ENCODE results near the gene RAD23A.
A peak's percentile ranks its signal among the peaks of the same experiment; 100 is the strongest.

Gene RAD23A

GRCh38 chr19:12956446-12957388 lies 11.1 kb downstream of the RAD23A start, which contains the start of gene GADD45GIP1 (continued):
- TF ChIP-seq KLF7 (tag by site-specific recombination; IDR thresholded peaks at IDR 0.05; ENCODE audit: borderline replicate concordance) (no peak), ZNF792 (tag by site-specific recombination; IDR thresholded peaks at IDR 0.05) (no peak), ZNF513 (tag by site-specific recombination; IDR thresholded peaks at IDR 0.05) (no peak), ZNF530 (tag by site-specific recombination; IDR thresholded peaks at IDR 0.05; ENCODE audit: low read depth) (no peak), HOXD13 (CRISPR knock-in tag; IDR thresholded peaks at IDR 0.05; ENCODE audit: borderline replicate concordance) (peak; percentile 24; the same call in 1 of the 2 replicates), ZNF776 (tag by site-specific recombination; IDR thresholded peaks at IDR 0.05; ENCODE audit: borderline replicate concordance) (no peak), BCL11A (tag by site-specific recombination; IDR thresholded peaks at IDR 0.05; ENCODE audit: low read depth) (no peak), ZFP37 (tag by site-specific recombination; IDR thresholded peaks at IDR 0.05) (no peak), ZNF2 (tag by site-specific recombination; IDR thresholded peaks at IDR 0.05) (no peak), PATZ1 (tag by site-specific recombination; IDR thresholded peaks at IDR 0.05) (peak; percentile 78), KLF1 (tag by site-specific recombination; IDR thresholded peaks at IDR 0.05) (no peak), ZNF626 (tag by site-specific recombination; IDR thresholded peaks at IDR 0.05) (no peak), ZBTB8A (tag by site-specific recombination; IDR thresholded peaks at IDR 0.05) (peak; percentile 75), ZNF311 (tag by site-specific recombination; IDR thresholded peaks at IDR 0.05; ENCODE audit: borderline replicate concordance) (no peak), ZNF214 (tag by site-specific recombination; IDR thresholded peaks at IDR 0.05; ENCODE audit: borderline replicate concordance) (no peak), ZNF366 (tag by site-specific recombination; conservative IDR thresholded peaks at IDR 0.05) (no peak), ZBTB10 (tag by site-specific recombination; IDR thresholded peaks at IDR 0.05) (peak; percentile 58; the same call in 1 of the 2 replicates), ZNF433 (tag by site-specific recombination; IDR thresholded peaks at IDR 0.05; ENCODE audit: low read depth) (no peak), ZSCAN16 (tag by site-specific recombination; IDR thresholded peaks at IDR 0.05) (no peak), ZNF600 (tag by site-specific recombination; IDR thresholded peaks at IDR 0.05) (peak; percentile 90), ZNF37A (tag by site-specific recombination; IDR thresholded peaks at IDR 0.05) (no peak), ZNF837 (tag by site-specific recombination; IDR thresholded peaks at IDR 0.05) (no peak), ZIC2 (tag by site-specific recombination; IDR thresholded peaks at IDR 0.05) (no peak), YY2 (tag by site-specific recombination; IDR thresholded peaks at IDR 0.05) (peak; percentile 97), ZSCAN18 (tag by site-specific recombination; IDR thresholded peaks at IDR 0.05) (peak; percentile 11; the same call in 1 of the 2 replicates), SETDB1 (IDR thresholded peaks at IDR 0.05; ENCODE audit: insufficient read length, low read length) (no peak), ZNF140 (tag by site-specific recombination; IDR thresholded peaks at IDR 0.05) (no peak), ZNF426 (tag by site-specific recombination; IDR thresholded peaks at IDR 0.05) (no peak), ZNF645 (tag by site-specific recombination; IDR thresholded peaks at IDR 0.05) (no peak), ZNF16 (tag by site-specific recombination; IDR thresholded peaks at IDR 0.05; ENCODE audit: low read depth) (no peak), ZNF23 (tag by site-specific recombination; IDR thresholded peaks at IDR 0.05; ENCODE audit: borderline replicate concordance) (no peak), ZNF623 (tag by site-specific recombination; IDR thresholded peaks at IDR 0.05) (no peak)

All from HEK293 (cell line).